H9 (cell line): Measurements from ENCODE around the gene CENPM. TPM values are rescaled to one million over a fixed set of nuclear protein-coding genes. Genes with fewer than 3 reads are reported as not detected.

Source experiments
- DNase-seq: peaks from one replicate; pipeline ENCODE4 v3.0.0-alpha.2; 2017
- H2AFZ ChIP-seq: one replicate; pipeline ENCODE4 v1.6.1; 2013; ENCODE audit warnings: mild to moderate bottlenecking, low read length, control low read depth, moderate library complexity
- H2AK5ac ChIP-seq: 2 replicates; pipeline ENCODE4 v1.6.1; 2013; ENCODE audit warnings: low read length, control low read depth, mixed read lengths; ENCODE audit not compliant: insufficient read length
- H2BK120ac ChIP-seq: one replicate; pipeline ENCODE4 v1.6.1; 2013; ENCODE audit warnings: low read depth, mild to moderate bottlenecking, low read length, control low read depth, inconsistent platforms; ENCODE audit not compliant: poor library complexity, severe bottlenecking
- H2BK12ac ChIP-seq: 2 replicates; pipeline ENCODE4 v1.6.1; 2013; ENCODE audit warnings: low read length, control low read depth, mixed read lengths, low read depth; ENCODE audit not compliant: insufficient read length
- H2BK15ac ChIP-seq: 2 replicates; pipeline ENCODE4 v1.6.1; 2013; ENCODE audit warnings: low read depth, low read length, control low read depth
- H2BK20ac ChIP-seq: one replicate; pipeline ENCODE4 v1.6.1; 2013; ENCODE audit warnings: low read depth, mild to moderate bottlenecking, low read length, control low read depth, inconsistent platforms; ENCODE audit not compliant: poor library complexity, severe bottlenecking
- H2BK5ac ChIP-seq: 2 replicates; pipeline ENCODE4 v1.6.1; 2013; ENCODE audit warnings: low read length, control low read depth, mixed read lengths; ENCODE audit not compliant: insufficient read length
- H3K14ac ChIP-seq: 2 replicates; pipeline ENCODE4 v1.6.1; 2013; ENCODE audit warnings: low read length, control low read depth; ENCODE audit not compliant: insufficient read depth
- H3K18ac ChIP-seq: 2 replicates; pipeline ENCODE4 v1.6.1; 2013; ENCODE audit warnings: low read depth, mild to moderate bottlenecking, mixed read lengths, low read length, control low read depth; ENCODE audit not compliant: insufficient read length
- H3K23ac ChIP-seq: 2 replicates; pipeline ENCODE4 v1.6.1; 2013; ENCODE audit warnings: low read length, control low read depth, mixed read lengths, low read depth; ENCODE audit not compliant: insufficient read length
- H3K23me2 ChIP-seq: 2 replicates; pipeline ENCODE4 v1.6.1; 2013; ENCODE audit warnings: low read depth, mild to moderate bottlenecking, mixed read lengths, low read length, control low read depth; ENCODE audit not compliant: insufficient read length, poor library complexity, severe bottlenecking
- H3K27ac ChIP-seq: 2 replicates; pipeline ENCODE4 v1.5.1; 2013; ENCODE audit warnings: low read length, control low read depth, mixed read lengths, low read depth; ENCODE audit not compliant: insufficient read length
- H3K27me3 ChIP-seq: 2 replicates; pipeline ENCODE4 v1.6.1; 2013; ENCODE audit warnings: low read length, control low read depth, inconsistent platforms; ENCODE audit not compliant: insufficient read depth
- H3K4ac ChIP-seq: 2 replicates; pipeline ENCODE4 v1.6.1; 2013; ENCODE audit warnings: low read depth, mild to moderate bottlenecking, control low read depth, inconsistent platforms, low read length, moderate library complexity
- H3K4me1 ChIP-seq: 2 replicates; pipeline ENCODE4 v1.6.1; 2013; ENCODE audit warnings: low read length, control low read depth, inconsistent platforms; ENCODE audit not compliant: insufficient read depth
- H3K4me2 ChIP-seq: 2 replicates; pipeline ENCODE4 v1.6.1; 2013; ENCODE audit warnings: low read length, control low read depth, mixed read lengths; ENCODE audit not compliant: insufficient read length, insufficient read depth
- H3K56ac ChIP-seq: 2 replicates; pipeline ENCODE4 v1.6.1; 2013; ENCODE audit warnings: low read depth, mild to moderate bottlenecking, mixed read lengths, low read length, control low read depth; ENCODE audit not compliant: insufficient read length
- H3K79me1 ChIP-seq: 2 replicates; pipeline ENCODE4 v1.6.1; 2013; ENCODE audit warnings: low read depth, mild to moderate bottlenecking, moderate library complexity, low read length, control low read depth, inconsistent platforms; ENCODE audit not compliant: insufficient read depth, poor library complexity, severe bottlenecking
- H3K79me2 ChIP-seq: 2 replicates; pipeline ENCODE4 v1.6.1; 2013; ENCODE audit warnings: low read length, control low read depth, inconsistent platforms; ENCODE audit not compliant: insufficient read depth
- H3K9ac ChIP-seq: 2 replicates; pipeline ENCODE4 v1.6.1; 2013; ENCODE audit warnings: low read length, control low read depth, mixed read lengths; ENCODE audit not compliant: insufficient read length; ENCODE audit errors: extremely low read depth
- H3K9me3 ChIP-seq: one replicate; pipeline ENCODE4 v1.6.1; 2013; ENCODE audit warnings: low read depth, low read length, inconsistent platforms; ENCODE audit not compliant: control insufficient read depth
- H3T11ph ChIP-seq: one replicate; pipeline ENCODE4 v1.6.1; 2013; ENCODE audit warnings: mild to moderate bottlenecking, low read length, control low read depth, inconsistent platforms
- H4K20me1 ChIP-seq: one replicate; pipeline ENCODE4 v1.6.1; 2013; ENCODE audit not compliant: control insufficient read depth, insufficient read length, insufficient read depth
- H4K5ac ChIP-seq: 2 replicates; pipeline ENCODE4 v1.6.1; 2013; ENCODE audit warnings: low read depth, mild to moderate bottlenecking, mixed read lengths, low read length, control low read depth; ENCODE audit not compliant: insufficient read length
- H4K8ac ChIP-seq: replicated peaks from 2 replicates; pipeline ENCODE4 v1.6.1; 2013; ENCODE audit warnings: low read length, control low read depth, mixed read lengths, low read depth; ENCODE audit not compliant: insufficient read length
- H4K91ac ChIP-seq: 2 replicates; pipeline ENCODE4 v1.6.1; 2013; ENCODE audit warnings: low read depth, mild to moderate bottlenecking, moderate library complexity, mixed read lengths, low read length, control low read depth; ENCODE audit not compliant: insufficient read length
- H3K27ac Mint-ChIP-seq, 3 experiments: 2 replicates in 2 of 3; 3 replicates in 1 of 3; pipeline ENCODE4 v1.8.0; 2020 to 2021; ENCODE audit warnings: mixed read lengths in 3 of 3, mild to moderate bottlenecking in 1 of 3, moderate library complexity in 1 of 3
- H3K27me3 Mint-ChIP-seq: 2 replicates; pipeline ENCODE4 v1.8.0; 2021; ENCODE audit warnings: low read depth, mild to moderate bottlenecking, moderate library complexity, mixed read lengths
- H3K36me3 Mint-ChIP-seq, 3 experiments: 2 replicates in 2 of 3; 3 replicates in 1 of 3; pipeline ENCODE4 v1.8.0; 2020 to 2021; ENCODE audit warnings: low read depth in 3 of 3, mixed read lengths in 3 of 3; ENCODE audit not compliant: insufficient read depth in 1 of 3
- H3K4me1 Mint-ChIP-seq, 2 experiments: 2 replicates each; pipeline ENCODE4 v1.8.0; 2020; ENCODE audit warnings: mixed read lengths in 2 of 2
- H3K4me3 Mint-ChIP-seq, 2 experiments: 2 replicates in 1 of 2; 3 replicates in 1 of 2; pipeline ENCODE4 v1.8.0; 2020 to 2021; ENCODE audit warnings: mild to moderate bottlenecking in 2 of 2, mixed read lengths in 2 of 2, moderate library complexity in 1 of 2
- H3K9me3 Mint-ChIP-seq, 2 experiments: 2 replicates in 1 of 2; 3 replicates in 1 of 2; pipeline ENCODE4 v1.8.0; 2020; ENCODE audit warnings: mild to moderate bottlenecking in 2 of 2, mixed read lengths in 2 of 2, moderate library complexity in 1 of 2
- CTCF ChIP-seq: fragments of 200-600 bp; sonication (generic); conservative IDR thresholded peaks from 3 replicates; pipeline ENCODE4 v1.8.0; 2021; ENCODE audit warnings: antibody characterized with exemption, mild to moderate bottlenecking
- WGBS: extraction: QIAGEN DNeasy Blood & Tissue Kit; methylation state at CpG from one replicate; pipeline ENCODE4 v1.1.7; 2013; ENCODE audit warnings: missing lambda C conversion rate, low lambda C conversion rate, mixed read lengths; ENCODE audit not compliant: insufficient read length; ENCODE audit errors: extremely low coverage; 5-methylcytosine and 5-hydroxymethylcytosine counted together
- total RNA-seq: library from RNA; stranded (reverse); gene quantifications from 2 replicates; pipeline ENCODE4 v1.2.1, GENCODE V29; 2021

Gene CENPM
- total RNA-seq, 1 experiment from 2014 or later: 36.5 TPM

DNA sequence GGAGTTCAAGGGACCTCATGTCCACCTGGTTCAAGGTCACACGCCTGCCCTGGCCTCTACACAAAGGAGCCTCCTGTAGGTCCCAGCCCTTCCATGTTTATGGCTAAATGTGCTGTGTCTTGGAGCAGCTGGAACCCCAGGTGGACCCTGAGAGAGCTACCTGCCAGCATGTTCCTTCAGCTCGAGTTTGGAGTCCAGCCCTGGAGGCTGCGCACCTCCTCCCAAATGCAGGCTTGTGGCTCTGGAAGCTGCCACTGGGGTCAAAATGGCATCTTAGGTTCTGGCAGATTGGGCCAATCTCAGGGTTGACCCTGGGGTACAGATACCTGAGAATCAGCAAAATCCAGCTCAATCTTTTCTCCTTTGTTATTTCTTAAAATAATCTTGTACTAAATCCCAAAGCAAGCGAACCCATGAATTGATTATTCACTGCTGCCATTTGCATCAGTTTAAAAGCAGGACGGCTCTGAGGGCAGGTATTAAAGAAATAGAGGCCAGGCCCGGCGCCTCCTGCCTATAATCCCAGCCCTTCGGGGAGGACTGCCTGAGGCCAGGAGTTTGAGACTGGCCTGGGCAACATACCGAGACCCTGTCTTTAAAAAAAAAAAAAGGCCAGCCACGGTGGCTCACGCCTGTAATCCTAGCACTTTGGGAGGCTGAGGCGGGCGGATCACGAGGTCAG lies 23.2 kb downstream of the CENPM start:
- peaks cover 10% of the 10 kb centered on the region for H3K23me2 ChIP-seq
- no peaks in the 10 kb centered on the region for H4K20me1 ChIP-seq
- H4K5ac ChIP-seq: no peak overlapping the region
- peaks cover 13 to 21% of the 10 kb centered on the region in 2 experiments for H3K4me1 Mint-ChIP-seq
- no peak overlapping the region for H3K4me2 ChIP-seq
- no peaks in the 10 kb centered on the region for H3K79me2 ChIP-seq
- WGBS: no CpG with 5 or more reads among the region's 14 CpGs
- no peaks in the 10 kb centered on the region for H3K9me3 Mint-ChIP-seq
- H3K14ac ChIP-seq: no peak overlapping the region; the same call in 1 of the 2 replicates
- DNase-seq: no peak
- no peaks in the 10 kb centered on the region for H3K79me1 ChIP-seq
- H3K56ac ChIP-seq: no peak overlapping the region
- no peak overlapping the region for H2AFZ ChIP-seq
- no peak overlapping the region for H4K91ac ChIP-seq
- H2BK15ac ChIP-seq: no peak overlapping the region
- no peak overlapping the region for H2BK120ac ChIP-seq
- no peak overlapping the region for H3T11ph ChIP-seq
- no peak overlapping the region for H2AK5ac ChIP-seq
- H3K23ac ChIP-seq: no peak overlapping the region
- H3K18ac ChIP-seq: no peak overlapping the region
- TF ChIP-seq CTCF: no peak
- H3K9ac ChIP-seq: no peak overlapping the region
- no peak overlapping the region for H3K4ac ChIP-seq
- no peak overlapping the region for H2BK5ac ChIP-seq
- H2BK20ac ChIP-seq: no peak overlapping the region
- H3K9me3 ChIP-seq: no peaks in the 10 kb centered on the region
- H3K27me3 ChIP-seq: peaks cover 11% of the 10 kb centered on the region
- peaks cover 3% of the 10 kb centered on the region; the same call in 1 of the 2 replicates for H3K4me1 ChIP-seq
- H3K4me3 Mint-ChIP-seq: no peak overlapping the region
- H3K36me3 Mint-ChIP-seq: peaks cover 0 to 4% (median 3%) of the 10 kb centered on the region in 3 experiments; a peak in 4 of 7 replicates
- H3K27me3 Mint-ChIP-seq: peaks cover 79% of the 10 kb centered on the region
- no peak overlapping the region for H2BK12ac ChIP-seq
- H3K27ac Mint-ChIP-seq: no peak overlapping the region
- H4K8ac ChIP-seq: no peak overlapping the region
- H3K27ac ChIP-seq: no peak overlapping the region
